Liver (tissue), 3 donors: ENCODE data around the gene MAPRE2.

ENCODE experiments used
- ATF3 ChIP-seq: IDR thresholded peaks from 2 replicates; pipeline ENCODE4 v1.6.1; 2016; ENCODE audit warnings: antibody characterized with exemption
- CTCF ChIP-seq: fragments of 150-350 bp; IDR thresholded peaks from 2 replicates; pipeline ENCODE4 v1.5.1; 2017; ENCODE audit warnings: improper control_type of control experiment, low read depth, low read length; ENCODE audit not compliant: missing input control
- EGR1 ChIP-seq, 2 donors: IDR thresholded peaks; 2 replicates each; pipeline ENCODE4 v1.6.1; 2016 to 2018; ENCODE audit warnings: antibody characterized with exemption in 2 of 2, low read depth in 2 of 2
- FOXA1 ChIP-seq: IDR thresholded peaks from 2 replicates; pipeline ENCODE4 v1.6.1; 2016; ENCODE audit warnings: antibody characterized with exemption
- MAX ChIP-seq: IDR thresholded peaks from 2 replicates; pipeline ENCODE4 v1.6.1; 2016; ENCODE audit warnings: antibody characterized with exemption
- RAD21 ChIP-seq, 2 donors: IDR thresholded peaks; 2 replicates each; pipeline ENCODE4 v1.6.1; 2016; ENCODE audit warnings: antibody characterized with exemption in 2 of 2, mild to moderate bottlenecking in 2 of 2
- REST ChIP-seq: IDR thresholded peaks from 2 replicates; pipeline ENCODE4 v1.6.1; 2016; ENCODE audit warnings: antibody characterized with exemption, mild to moderate bottlenecking
- SP1 ChIP-seq: IDR thresholded peaks from 2 replicates; pipeline ENCODE4 v1.6.1; 2018; ENCODE audit warnings: antibody characterized with exemption, mild to moderate bottlenecking
- TAF1 ChIP-seq: conservative IDR thresholded peaks from 2 replicates; pipeline ENCODE4 v1.6.1; 2016; ENCODE audit warnings: antibody characterized with exemption, mild to moderate bottlenecking
- YY1 ChIP-seq: IDR thresholded peaks from 2 replicates; pipeline ENCODE4 v1.6.1; 2016; ENCODE audit warnings: antibody characterized with exemption, mild to moderate bottlenecking
- ZBTB33 ChIP-seq: IDR thresholded peaks from 2 replicates; pipeline ENCODE4 v1.6.1; 2016; ENCODE audit warnings: antibody characterized with exemption
- donor health status: healthy.
- donor health status: healthy.

GRCh38 chr18:35010156-35010555, 31.1 kb upstream of the MAPRE2 start:
- TF ChIP-seq CTCF, result no peak
- TF ChIP-seq TAF1, result no peak
- TF ChIP-seq EGR1 (IDR thresholded peaks at IDR 0.05; ENCODE audit: low read depth in 2 of 2), result no peak
- TF ChIP-seq ATF3, result no peak
- TF ChIP-seq YY1, result no peak
- TF ChIP-seq REST, result no peak
- TF ChIP-seq MAX, result no peak
- no peak for TF ChIP-seq RAD21 (IDR thresholded peaks at IDR 0.05)
- TF ChIP-seq SP1, result no peak
- no peak for TF ChIP-seq FOXA1
- TF ChIP-seq ZBTB33, result no peak
